Tibial nerve (tissue), 4 donors: Measurements from ENCODE around the gene ROBO1.

Experiments used
- CTCF ChIP-seq, 5 experiments: fragments of 200-600 bp in 3 of 5; fragments of 450-650 bp in 2 of 5; sonication (generic) in 3 of 5; IDR thresholded peaks; one replicate each; pipeline ENCODE4 v1.5.1; 2016 to 2019; ENCODE audit warnings: antibody characterized with exemption in 5 of 5, mild to moderate bottlenecking in 3 of 5, moderate library complexity in 2 of 5
- EP300 ChIP-seq, 2 donors: sonication (generic); formaldehyde crosslinking; IDR thresholded peaks; one replicate each; pipeline ENCODE4 v1.6.1; 2017; ENCODE audit warnings: antibody characterized with exemption in 2 of 2, mild to moderate bottlenecking in 1 of 2
- POLR2A ChIP-seq, 2 donors: fragments of 450-650 bp; IDR thresholded peaks; one replicate each; pipeline ENCODE4 v1.6.1; 2017; ENCODE audit warnings: antibody characterized with exemption in 2 of 2, mild to moderate bottlenecking in 2 of 2, moderate library complexity in 2 of 2

GRCh38 chr3:79506751-79507150 is 261.0 kb downstream of the ROBO1 start:
- TF ChIP-seq CTCF (IDR thresholded peaks at IDR 0.05) (no peak), POLR2A (IDR thresholded peaks at IDR 0.05) (no peak), EP300 (IDR thresholded peaks at IDR 0.05) (no peak)
